Measurements from ENCODE around the gene PCSK4. TPM values are rescaled to one million over a fixed set of nuclear protein-coding genes. Genes with fewer than 3 reads are reported as not detected.

PCSK4 gene
- total RNA-seq, 2 donors from 2014 or later, result 1.0 to 4.4 TPM

GRCh38 chr19:1453525-1454364 lies 36.4 kb downstream of the PCSK4 start:
- H3K4me1 ChIP-seq, result peaks cover 0 to 41% of the 10 kb centered on the region in 2 donors
- no peak for DNase-seq (ENCODE audit: low spot score)
- no peak overlapping the region for H3K27ac ChIP-seq
- H3K4me3 ChIP-seq, result no peak overlapping the region
- peaks cover 13 to 52% of the 10 kb centered on the region in 2 donors for H3K27me3 ChIP-seq
- H3K36me3 ChIP-seq, result no peaks in the 10 kb centered on the region
- H3K9me3 ChIP-seq, result no peaks in the 10 kb centered on the region
- TF ChIP-seq, protein P1, sequence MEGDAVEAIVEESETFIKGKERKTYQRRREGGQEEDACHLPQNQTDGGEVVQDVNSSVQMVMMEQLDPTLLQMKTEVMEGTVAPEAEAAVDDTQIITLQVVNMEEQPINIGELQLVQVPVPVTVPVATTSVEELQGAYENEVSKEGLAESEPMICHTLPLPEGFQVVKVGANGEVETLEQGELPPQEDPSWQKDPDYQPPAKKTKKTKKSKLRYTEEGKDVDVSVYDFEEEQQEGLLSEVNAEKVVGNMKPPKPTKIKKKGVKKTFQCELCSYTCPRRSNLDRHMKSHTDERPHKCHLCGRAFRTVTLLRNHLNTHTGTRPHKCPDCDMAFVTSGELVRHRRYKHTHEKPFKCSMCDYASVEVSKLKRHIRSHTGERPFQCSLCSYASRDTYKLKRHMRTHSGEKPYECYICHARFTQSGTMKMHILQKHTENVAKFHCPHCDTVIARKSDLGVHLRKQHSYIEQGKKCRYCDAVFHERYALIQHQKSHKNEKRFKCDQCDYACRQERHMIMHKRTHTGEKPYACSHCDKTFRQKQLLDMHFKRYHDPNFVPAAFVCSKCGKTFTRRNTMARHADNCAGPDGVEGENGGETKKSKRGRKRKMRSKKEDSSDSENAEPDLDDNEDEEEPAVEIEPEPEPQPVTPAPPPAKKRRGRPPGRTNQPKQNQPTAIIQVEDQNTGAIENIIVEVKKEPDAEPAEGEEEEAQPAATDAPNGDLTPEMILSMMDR (IDR thresholded peaks at IDR 0.05), result no peak

DNA sequence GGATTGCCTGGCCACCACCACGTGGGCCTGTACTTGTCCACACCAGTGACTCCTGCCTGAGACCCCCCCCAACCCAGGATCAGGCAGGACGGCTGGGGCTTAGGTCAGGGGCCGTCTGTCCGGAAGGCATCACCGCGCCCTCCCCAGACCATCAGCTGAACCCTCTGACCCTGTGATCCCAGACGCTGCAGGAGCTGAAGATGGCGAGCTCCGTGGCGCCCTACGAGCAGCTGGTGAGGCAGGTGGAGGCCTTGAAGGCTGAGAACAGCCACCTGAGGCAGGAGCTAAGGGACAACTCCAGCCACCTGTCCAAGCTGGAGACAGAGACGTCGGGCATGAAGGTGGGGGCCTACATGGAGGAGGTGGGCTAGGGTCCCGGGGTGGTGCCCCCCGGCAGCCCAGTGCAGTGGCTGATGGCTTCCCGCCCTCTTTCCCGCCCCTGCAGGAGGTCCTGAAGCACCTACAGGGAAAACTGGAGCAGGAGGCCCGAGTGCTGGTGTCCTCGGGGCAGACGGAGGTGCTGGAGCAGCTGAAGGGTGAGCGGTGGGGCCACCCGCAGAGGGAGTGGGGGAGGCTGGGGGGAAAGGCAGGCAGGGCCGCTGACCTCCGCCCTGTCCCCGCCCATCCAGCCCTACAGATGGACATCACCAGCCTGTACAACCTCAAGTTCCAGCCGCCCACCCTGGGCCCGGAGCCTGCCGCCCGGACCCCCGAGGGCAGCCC lies 37.2 kb downstream of the PCSK4 start:
- DNase-seq (ENCODE audit: low spot score), result no peak
- Histone ChIP-seq H3K4me1 (peaks cover 0 to 41% of the 10 kb centered on the region in 2 donors), H3K27me3 (peaks cover 13 to 54% of the 10 kb centered on the region in 2 donors), H3K9me3 (no peaks in the 10 kb centered on the region), H3K27ac (no peak overlapping the region), H3K4me3 (no peak overlapping the region), H3K36me3 (no peaks in the 10 kb centered on the region)
- TF ChIP-seq, protein P1 (IDR thresholded peaks at IDR 0.05), result no peak

- no peak overlapping the region for H3K4me3 ChIP-seq
- no peak overlapping the region for H3K27ac ChIP-seq
- TF ChIP-seq, protein P1 (IDR thresholded peaks at IDR 0.05), result no peak
- DNase-seq (ENCODE audit: low spot score), result no peak
- no peaks in the 10 kb centered on the region for H3K9me3 ChIP-seq
- no peaks in the 10 kb centered on the region for H3K36me3 ChIP-seq
- H3K27me3 ChIP-seq, result peaks cover 20 to 62% of the 10 kb centered on the region in 2 donors
- peaks cover 0 to 41% of the 10 kb centered on the region in 2 donors for H3K4me1 ChIP-seq
These were observed 38.0 kb downstream of the PCSK4 start for GRCh38 chr19:1451916-1452801.

GRCh38 chr19:1450735-1451731 lies 39.1 kb downstream of the PCSK4 start:
- Histone ChIP-seq H3K27ac (no peak overlapping the region), H3K9me3 (no peaks in the 10 kb centered on the region), H3K27me3 (peaks cover 27 to 63% of the 10 kb centered on the region in 2 donors), H3K36me3 (no peaks in the 10 kb centered on the region), H3K4me3 (no peak overlapping the region), H3K4me1 (peaks cover 0 to 41% of the 10 kb centered on the region in 2 donors)
- DNase-seq (ENCODE audit: low spot score), result no peak
- TF ChIP-seq, protein P1 (IDR thresholded peaks at IDR 0.05), result no peak

All from right atrium auricular region (tissue), 2 donors.